ENCODE results near the gene PDLIM1. TPM values are rescaled to one million over a fixed set of nuclear protein-coding genes. Genes with fewer than 3 reads are reported as not detected.

PDLIM1 gene
- total and polyA plus RNA-seq, 9 donors = 13.9 to 138 (median 35.3) TPM

DNA sequence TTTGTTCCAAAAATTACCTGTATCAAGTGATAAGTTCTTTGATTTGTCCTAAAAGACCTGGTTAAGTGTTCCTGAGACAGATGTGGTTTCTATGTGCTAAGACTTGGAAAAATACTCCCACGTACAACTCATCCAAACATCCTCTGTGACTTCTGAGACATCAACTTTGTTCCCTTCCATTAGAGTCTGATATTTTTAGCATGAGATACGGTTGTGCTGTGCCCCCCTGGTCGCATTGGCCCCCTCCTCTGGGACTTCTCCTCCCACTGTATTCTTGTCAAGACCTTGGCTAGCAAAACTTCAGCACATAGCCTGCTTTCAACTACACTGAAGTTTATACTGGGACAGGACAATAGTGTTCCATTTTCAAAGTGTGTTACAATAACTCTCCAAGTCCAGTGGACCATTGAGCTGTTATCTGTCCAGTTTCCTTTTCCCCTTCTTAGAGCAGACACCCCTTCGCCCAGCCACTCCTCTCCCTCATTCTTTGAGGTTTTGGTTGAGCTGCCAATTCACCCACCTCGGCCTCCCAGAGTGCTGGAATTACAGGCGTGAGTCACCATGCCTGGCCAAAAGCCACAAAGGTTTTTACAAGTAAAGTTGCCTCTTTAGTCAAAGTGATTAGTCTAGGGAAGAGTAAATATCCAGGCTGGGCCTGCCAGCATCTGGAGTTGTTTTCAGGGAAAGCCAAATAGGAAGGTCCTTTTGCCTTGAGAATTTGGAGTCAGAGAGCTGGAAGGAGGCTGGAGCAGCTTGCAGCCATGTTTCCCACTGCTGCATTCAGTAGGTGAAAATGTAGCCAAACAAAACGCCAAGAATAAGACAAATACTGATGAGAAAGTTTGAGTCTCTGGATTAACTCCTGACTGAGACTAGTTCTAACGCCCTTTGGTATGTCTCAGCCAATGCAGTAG, 17.8 kb upstream of the PDLIM1 start:
- TF ChIP-seq POLR2A (IDR thresholded peaks at IDR 0.05) = no peak
- TF ChIP-seq, protein P1, sequence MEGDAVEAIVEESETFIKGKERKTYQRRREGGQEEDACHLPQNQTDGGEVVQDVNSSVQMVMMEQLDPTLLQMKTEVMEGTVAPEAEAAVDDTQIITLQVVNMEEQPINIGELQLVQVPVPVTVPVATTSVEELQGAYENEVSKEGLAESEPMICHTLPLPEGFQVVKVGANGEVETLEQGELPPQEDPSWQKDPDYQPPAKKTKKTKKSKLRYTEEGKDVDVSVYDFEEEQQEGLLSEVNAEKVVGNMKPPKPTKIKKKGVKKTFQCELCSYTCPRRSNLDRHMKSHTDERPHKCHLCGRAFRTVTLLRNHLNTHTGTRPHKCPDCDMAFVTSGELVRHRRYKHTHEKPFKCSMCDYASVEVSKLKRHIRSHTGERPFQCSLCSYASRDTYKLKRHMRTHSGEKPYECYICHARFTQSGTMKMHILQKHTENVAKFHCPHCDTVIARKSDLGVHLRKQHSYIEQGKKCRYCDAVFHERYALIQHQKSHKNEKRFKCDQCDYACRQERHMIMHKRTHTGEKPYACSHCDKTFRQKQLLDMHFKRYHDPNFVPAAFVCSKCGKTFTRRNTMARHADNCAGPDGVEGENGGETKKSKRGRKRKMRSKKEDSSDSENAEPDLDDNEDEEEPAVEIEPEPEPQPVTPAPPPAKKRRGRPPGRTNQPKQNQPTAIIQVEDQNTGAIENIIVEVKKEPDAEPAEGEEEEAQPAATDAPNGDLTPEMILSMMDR (IDR thresholded peaks at IDR 0.05) = no peak
- TF ChIP-seq EP300 (IDR thresholded peaks at IDR 0.05) = no peak
- no peak overlapping the region for H3K4me3 ChIP-seq
- no peaks in the 10 kb centered on the region for H3K27me3 ChIP-seq
- DNase-seq = peak; percentile 47 to 71 (median 57)
- WGBS, 3 donors = 8 to 11% (median 9%) methylated on average over 8 of the region's 8 CpGs
- no peaks in the 10 kb centered on the region for H3K9me3 ChIP-seq
- no peaks in the 10 kb centered on the region for H3K36me3 ChIP-seq
- no peak overlapping the region for H3K27ac ChIP-seq
- no peaks in the 10 kb centered on the region for H3K4me1 ChIP-seq (ENCODE audit: insufficient read depth)
- intact Hi-C loops (cut with DNase I) = no loop called here

DNA sequence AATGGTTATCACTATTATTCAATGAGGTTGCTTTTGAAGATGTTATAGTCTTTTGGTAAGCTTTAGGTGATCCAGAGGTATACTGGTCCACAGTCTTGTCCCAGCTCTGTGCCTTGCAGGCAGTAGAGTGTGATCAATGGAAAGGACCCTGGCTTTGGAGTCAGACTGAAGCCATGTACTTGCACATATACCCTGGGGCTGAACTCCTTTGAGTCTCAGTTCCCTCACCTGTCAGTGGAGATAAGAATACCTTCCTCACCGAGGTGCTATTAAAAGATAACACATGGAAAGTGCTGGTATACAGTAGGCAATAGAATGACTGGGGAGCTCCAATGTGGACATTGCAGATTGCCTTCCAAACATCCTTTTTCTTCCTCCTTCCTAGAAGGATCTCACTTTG, 16.0 kb upstream of the PDLIM1 start:
- no peak for DNase-seq
- H3K27me3 ChIP-seq = no peaks in the 10 kb centered on the region
- 69 to 91% (median 83%) methylated on average over 1 of the region's 1 CpG for WGBS, 3 donors
- no peak overlapping the region for H3K4me3 ChIP-seq
- no peaks in the 10 kb centered on the region for H3K36me3 ChIP-seq
- no peaks in the 10 kb centered on the region for H3K4me1 ChIP-seq (ENCODE audit: insufficient read depth)
- H3K27ac ChIP-seq = no peak overlapping the region
- TF ChIP-seq EP300 (IDR thresholded peaks at IDR 0.05) = no peak
- TF ChIP-seq, protein P1 (IDR thresholded peaks at IDR 0.05) = no peak
- TF ChIP-seq POLR2A (IDR thresholded peaks at IDR 0.05) = no peak
- no peaks in the 10 kb centered on the region for H3K9me3 ChIP-seq
- intact Hi-C loops (cut with DNase I) = no loop called here

DNA sequence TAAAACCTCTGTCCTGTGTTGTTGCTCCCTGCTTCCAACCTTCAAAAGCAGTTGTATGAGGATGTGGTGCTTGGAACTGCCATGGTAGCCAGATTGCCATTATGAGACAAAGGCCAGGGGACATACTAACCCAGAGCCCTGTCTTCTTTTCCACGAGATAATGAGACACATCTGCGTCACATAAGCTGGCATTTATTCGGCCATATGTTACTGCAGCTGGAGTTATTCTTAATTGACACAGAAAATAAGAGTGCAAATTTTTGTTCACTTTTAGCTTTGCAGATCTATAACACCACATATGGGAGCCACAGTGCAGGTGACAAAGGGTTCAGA, 15.5 kb upstream of the PDLIM1 start:
- WGBS, 3 donors = 73 to 89% (median 76%) methylated on average over 3 of the region's 3 CpGs
- intact Hi-C loops (cut with DNase I) = no loop called here
- TF ChIP-seq EP300 (IDR thresholded peaks at IDR 0.05) (no peak), POLR2A (IDR thresholded peaks at IDR 0.05) (no peak)
- TF ChIP-seq, protein P1 (IDR thresholded peaks at IDR 0.05) = no peak
- no peak for DNase-seq
- Histone ChIP-seq H3K4me3 (no peak overlapping the region), H3K36me3 (no peaks in the 10 kb centered on the region), H3K9me3 (no peaks in the 10 kb centered on the region), H3K27ac (no peak overlapping the region), H3K4me1 (ENCODE audit: insufficient read depth) (no peaks in the 10 kb centered on the region), H3K27me3 (no peaks in the 10 kb centered on the region)

DNA sequence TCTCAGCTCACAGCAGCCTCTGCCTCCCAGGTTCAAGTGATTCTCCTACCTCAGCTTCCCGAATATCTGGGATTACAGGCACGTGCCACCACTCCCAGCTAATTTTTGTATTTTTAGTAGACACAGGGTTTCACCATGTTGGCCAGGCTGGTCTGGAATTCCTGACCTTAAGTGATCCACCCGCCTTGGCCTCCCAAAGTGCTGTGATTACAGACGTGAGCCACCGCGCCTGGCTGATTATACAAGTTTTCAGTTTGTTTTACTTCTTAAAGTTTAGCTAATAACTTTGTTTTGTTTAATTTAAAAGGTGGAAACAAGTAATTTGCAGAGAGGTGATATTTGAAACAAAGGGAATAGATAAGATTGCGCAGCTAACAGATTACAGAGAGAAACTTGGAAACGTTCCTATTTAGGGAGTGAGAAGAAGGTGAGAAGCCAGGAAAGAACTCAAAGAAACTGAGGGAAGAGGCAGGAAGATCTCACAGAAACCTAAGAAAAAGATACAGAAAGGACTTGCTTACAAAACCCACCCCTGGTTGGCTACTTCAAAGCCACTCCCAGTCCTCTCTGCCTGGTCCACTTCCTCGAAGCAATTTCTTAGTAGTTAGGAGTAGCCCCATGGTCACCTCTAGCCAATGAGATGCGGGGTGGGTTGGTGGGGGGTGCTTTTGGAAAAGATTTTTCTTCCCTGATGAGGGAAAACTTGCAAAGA, 15.0 kb upstream of the PDLIM1 start:
- TF ChIP-seq, protein P1 (IDR thresholded peaks at IDR 0.05) = no peak
- TF ChIP-seq POLR2A (IDR thresholded peaks at IDR 0.05) = no peak
- no peak for TF ChIP-seq EP300 (IDR thresholded peaks at IDR 0.05)
- 27 to 46% (median 37%) methylated on average over 10 of the region's 10 CpGs for WGBS, 3 donors
- H3K4me1 ChIP-seq (ENCODE audit: insufficient read depth) = no peaks in the 10 kb centered on the region
- H3K27me3 ChIP-seq = no peaks in the 10 kb centered on the region
- no peak overlapping the region for H3K4me3 ChIP-seq
- DNase-seq = no peak
- intact Hi-C loops (cut with DNase I) = no loop called here
- H3K27ac ChIP-seq = no peak overlapping the region
- H3K36me3 ChIP-seq = no peaks in the 10 kb centered on the region
- H3K9me3 ChIP-seq = no peaks in the 10 kb centered on the region

Measured in ovary (tissue), 9 donors.